Gastrocnemius medialis (tissue), 4 donors: ENCODE data around the gene RARB.

Experiments used
- CTCF ChIP-seq, 5 experiments: fragments of 450-650 bp in 3 of 5; fragments of 200-600 bp in 2 of 5; sonication (generic) in 2 of 5; IDR thresholded peaks in 4 of 5; conservative IDR thresholded peaks in 1 of 5; 1 replicate in 4 of 5; 2 replicates in 1 of 5; pipeline ENCODE4 v1.5.1; 2016 to 2019; ENCODE audit warnings: antibody characterized with exemption in 5 of 5, mild to moderate bottlenecking in 3 of 5, moderate library complexity in 3 of 5
- POLR2A ChIP-seq, 2 donors: fragments of 450-650 bp; IDR thresholded peaks; one replicate each; pipeline ENCODE4 v1.6.1; 2017; ENCODE audit warnings: antibody characterized with exemption in 2 of 2, mild to moderate bottlenecking in 2 of 2, moderate library complexity in 2 of 2

DNA sequence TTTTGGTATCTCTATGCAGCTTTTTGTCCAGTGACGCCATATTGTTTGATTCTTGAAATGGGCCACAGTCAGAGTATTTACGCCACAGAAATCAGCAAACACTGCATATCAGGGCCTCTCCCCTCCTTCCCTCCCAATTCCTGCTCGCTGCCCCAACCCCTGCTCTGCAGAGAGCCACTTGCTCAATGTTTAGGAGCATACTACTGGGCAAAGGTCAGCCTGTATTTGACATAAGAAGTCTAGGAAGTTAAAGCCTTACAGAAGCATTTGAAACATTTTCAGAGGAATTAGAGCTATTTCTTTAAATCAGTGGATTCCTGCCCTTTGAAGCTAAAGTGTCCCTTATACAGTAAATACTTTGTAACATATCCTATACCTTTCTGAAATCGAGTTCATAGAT, 17.4 kb upstream of the RARB start:
- no peak for TF ChIP-seq CTCF (IDR thresholded peaks at IDR 0.05 in 4 of 5, conservative IDR thresholded peaks at IDR 0.05 in 1 of 5)
- no peak for TF ChIP-seq POLR2A (IDR thresholded peaks at IDR 0.05)
